Measurements from ENCODE around the gene RBPMS2.

RBPMS2 gene

DNA sequence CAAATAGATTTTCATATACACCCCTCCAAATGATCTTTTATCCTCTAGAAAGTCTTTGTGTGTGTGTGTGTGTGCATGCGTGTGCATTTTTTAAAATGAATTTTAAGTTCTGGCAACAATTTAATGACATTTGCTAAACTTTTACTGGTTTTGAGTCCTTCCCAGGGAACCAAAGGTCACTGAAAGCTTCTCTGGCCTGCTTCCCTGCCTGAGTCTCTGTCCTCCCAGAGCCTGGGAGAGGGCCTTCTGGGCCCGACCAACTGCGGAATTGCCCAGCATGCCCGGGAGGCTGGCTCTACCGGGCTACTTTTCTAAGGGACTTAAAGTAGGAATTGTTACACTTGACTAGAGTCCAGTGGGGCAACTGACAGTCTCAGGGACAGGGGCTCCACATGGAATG, 7.4 kb upstream of the RBPMS2 start:
- no peak for DNase-seq

DNA sequence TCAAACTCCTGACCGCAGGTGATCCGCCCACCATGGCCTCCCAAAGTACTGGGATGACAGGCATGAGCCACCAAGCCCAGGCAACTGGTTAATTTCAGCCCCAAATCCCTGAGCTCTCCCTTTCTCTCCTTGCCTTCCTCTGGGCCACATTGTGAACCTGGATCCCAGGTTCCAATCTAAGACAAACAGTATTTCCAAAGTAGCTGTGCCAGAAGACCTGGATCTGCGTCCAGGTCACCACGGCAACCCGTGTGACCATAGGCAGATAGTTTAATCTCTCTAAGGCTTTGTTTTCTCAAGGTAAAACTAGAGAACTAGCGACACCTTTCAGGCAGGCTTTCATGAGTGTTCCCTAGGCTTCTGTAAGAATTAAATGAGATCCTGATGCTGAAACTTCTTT, 5.9 kb upstream of the RBPMS2 start:
- no peak for DNase-seq

DNA sequence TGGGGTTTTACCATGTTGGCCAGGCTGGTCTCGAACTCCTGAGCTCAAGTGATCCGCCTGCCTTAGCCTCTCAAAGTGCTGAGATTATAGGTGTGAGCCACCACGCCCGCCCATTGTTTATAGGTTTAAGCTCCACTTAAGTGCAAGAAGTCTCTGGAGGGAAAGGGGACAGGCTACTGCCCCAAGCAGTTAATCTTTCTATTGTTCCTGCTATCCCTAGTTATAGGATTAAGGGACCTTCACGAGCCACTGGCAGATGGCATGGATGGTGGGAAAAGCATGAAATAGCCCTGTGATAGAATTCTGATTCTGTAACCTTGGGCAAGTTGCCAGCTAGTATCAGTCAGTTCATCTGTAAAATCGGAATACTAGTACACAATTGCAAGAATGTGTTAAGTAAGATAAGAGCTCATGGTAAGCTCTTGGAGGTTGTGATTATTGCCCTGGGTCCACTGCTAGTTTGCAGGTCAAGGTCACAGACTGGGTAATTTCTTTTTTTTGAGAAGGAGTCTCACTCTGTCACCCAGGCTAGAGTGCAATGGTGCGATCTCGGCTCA, 5.3 kb upstream of the RBPMS2 start:
- DNase-seq = no peak

DNA sequence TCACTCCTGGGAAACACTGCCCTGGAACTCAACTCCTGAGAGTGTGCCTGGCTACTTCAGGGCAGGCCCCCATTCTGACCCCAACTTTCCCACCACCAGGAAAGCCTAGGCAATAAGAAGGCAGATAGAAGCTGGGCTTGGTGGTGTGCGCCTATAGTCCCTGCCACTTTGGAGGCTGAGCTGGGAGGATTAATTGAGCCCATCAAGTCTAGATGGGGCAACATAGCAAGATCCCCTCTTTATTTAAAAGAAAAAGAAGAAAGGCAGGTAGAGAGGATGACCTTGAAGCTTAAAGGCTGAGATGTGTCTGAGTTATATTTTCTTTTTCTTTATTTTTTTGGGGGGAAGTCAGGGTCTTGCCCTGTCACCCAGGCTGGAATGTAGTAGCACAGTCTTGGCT, 4.2 kb upstream of the RBPMS2 start:
- DNase-seq = no peak

DNA sequence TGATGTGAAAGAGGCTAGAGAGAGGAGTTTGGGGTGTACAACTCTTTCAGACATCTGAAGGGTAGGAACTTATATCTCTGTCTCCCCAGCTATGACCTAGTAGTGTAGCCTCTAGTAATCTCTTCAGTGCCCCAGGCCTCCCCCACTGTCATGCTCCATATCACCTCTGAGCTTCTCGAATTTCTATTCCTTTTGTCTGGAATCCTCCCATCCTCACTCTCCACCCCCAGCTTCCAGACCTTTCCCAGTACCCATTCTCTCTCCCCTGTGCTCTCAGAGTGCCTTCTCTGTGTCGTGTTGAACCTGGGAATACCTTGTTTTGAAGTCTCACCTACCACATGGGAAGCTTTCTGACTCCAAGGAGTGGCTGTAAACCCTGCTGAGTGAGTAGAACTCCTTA, 3.6 kb upstream of the RBPMS2 start:
- no peak for DNase-seq

DNA sequence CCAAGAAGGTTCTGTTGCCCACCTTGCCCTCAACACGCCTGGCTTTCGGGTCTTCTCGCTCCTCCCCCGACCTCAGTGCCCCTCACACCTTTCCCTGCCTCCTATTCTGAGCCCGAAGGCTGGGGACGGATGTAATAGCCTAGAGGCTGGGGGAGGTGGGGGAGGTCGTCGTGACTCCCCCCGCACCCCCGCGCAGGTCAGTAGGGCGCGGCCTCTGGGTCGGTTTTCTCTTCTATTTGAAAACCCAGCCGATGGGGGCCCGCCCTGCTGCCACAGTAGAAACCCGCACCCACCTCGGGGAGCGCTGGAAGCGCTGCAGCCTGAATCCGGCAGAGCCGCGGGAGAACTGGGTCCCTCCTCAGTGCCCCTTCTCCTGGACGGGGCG, 1.0 kb upstream of the RBPMS2 start:
- no peak for DNase-seq

DNA sequence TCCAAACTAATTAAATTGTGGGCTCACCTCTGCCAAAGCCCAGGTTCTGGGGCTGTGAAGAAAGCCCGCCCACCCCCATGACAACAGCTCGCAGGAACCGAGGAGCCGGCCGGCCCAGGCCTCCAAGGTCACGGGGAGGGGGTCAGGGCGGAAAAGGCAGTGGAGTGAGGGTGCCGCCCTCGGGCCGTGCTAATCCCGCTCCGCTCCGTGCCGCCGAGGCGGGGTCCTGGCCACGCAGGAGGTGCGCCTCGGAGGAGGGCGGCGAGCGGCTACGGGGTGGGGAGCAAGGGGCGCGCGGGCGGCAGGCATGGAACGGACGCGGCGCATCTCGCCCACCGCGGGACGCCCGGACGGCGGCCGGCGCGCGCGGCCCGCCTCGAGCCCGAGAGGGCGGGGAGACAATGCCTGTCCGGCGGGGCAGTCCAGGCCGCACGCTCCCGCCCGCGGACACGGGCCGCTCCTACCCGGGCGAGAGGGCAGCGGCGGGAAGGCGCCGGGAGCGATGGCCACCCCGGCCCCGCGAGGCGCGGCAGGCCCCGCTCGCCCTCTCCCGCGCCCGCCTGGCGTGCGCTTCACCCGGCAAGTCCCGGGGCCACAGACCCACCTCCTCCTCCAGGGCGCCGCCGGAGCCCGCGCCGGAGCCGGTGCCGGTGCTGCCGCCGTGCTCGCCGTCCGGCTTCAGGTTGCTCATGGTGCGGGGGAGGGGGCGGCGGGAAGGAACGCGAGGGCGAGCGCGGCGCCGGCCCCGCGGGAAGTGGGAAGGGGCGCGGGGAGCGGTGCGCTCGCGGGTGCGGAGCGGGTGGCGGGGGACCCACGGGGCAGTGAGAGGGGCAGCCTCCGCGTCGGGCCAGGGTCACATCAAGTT, 528 bp downstream of the RBPMS2 start:
- peak; percentile 28 for DNase-seq

DNA sequence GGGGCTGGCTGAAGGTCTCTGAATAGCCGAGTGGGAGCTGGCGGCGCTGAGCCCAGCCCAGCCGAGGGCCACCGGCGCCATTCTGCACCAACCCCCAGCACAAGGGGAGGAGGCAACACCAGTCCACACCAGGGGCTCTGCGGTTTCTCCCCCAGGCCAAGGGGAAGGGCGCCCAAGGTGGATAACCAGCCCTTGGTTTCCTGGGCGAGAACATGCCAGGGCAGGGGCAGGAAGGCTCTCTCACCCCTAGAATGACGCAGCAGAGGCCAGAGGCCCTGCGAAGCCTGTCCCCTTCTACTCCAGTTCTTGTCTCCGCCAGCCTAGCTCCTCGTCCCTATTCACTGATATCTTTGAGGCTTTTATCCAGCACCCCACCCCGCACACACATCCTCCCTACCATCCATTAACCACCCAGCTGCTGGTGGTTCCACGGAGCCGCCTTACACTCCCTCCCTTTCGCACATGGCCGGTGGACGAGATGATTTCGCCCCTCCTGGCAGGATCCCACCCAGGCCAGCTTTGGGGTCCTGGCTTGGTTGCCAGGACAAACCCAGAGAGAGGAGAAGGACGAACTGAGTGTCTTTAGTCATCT, 1.3 kb downstream of the RBPMS2 start:
- no peak for DNase-seq

DNA sequence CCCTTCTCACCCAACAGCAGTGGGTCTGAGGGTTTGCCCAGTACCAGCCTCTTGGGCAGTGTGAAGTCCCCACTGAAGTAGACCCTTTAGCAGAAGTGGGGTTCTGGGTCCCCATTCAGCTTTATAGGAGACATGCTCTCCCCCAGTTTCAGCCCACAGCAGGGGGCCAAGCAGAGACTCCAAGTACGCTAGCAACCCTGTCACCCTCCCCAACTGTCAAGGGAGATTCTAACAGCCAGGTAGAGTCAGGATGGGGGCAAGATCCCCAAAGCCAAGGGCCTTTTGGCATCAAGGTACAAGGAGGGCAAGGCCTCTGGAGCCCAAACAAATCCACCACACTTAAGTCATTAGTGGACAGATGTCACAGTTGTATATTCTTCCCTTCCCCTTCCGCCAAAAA, 1.8 kb downstream of the RBPMS2 start:
- DNase-seq = no peak

DNA sequence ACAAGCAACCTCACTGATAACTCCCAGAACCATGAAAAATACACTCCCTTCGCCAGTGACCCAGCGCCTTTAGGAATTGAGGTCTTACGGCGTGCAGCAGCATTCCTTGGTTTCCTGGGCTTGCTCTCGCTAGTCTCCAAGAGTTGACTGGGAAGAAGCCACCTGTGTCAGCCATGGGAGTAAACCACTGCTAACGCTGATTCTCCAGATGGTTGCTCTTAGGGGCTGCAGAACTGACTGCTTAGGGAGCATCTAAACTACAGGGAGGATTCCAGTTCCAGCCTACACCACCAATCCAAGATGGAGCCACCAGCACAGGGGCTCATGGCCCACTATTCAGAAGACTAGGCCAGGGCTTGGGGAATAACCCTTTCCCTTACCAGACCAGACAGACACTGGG, 2.4 kb downstream of the RBPMS2 start:
- no peak for DNase-seq

DNA sequence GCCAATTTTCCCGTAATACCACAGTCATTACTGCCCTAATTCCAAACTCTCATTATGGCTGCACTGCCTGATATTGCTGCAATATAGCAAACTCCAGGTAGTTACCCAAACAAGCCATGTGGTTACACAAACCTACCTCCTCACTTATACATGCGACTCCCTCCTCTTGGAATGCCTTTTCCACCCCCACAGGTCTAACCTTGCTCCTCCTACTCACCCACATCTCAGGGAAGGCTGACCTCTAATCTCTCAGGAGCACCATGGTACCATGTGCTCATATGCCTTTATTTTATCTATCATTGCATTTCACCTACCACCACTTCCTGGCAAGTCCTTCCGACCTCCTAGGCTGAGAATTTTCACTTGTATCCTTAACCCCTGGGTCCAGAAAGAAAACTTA, 2.9 kb downstream of the RBPMS2 start:
- no peak for DNase-seq

DNA sequence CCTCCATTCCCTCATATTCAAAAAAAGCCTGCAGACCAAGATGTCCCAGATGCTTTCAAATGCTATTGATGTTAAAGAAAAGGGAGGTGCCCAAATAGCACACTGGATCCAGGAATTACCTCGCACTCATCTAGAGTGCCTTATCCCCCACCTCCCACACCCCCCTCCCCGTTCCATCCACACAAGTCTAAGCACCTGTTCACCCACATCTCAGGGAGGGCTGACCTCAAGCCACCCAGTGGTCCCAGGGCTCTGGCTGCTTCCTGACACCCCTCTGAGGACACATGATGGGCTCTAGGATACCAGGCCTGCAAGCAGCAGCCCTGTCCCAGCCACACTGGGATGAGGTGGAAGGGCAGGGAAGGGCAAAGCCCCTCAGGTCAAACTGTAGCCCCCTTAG, 4.8 kb downstream of the RBPMS2 start:
- no peak for DNase-seq

DNA sequence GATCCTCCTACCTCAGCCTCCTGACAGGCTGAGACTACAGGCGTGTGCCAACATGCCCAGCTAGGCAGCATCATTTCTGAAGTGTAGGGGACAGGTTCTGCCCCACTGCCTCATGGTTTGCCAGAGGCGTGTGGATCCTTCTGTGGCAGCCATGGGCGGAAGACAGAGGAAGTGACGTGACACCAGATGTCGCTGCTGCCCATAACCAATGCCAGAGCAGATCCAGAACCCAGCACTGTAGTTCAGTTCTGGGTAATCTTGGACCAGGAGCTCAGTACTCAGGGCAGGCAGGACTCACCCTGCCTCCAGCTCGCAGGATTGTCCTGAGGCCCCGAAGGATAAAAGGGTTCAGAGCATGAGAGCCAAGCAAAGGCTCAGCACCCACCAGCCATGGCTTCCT, 8.2 kb downstream of the RBPMS2 start:
- DNase-seq = no peak

DNA sequence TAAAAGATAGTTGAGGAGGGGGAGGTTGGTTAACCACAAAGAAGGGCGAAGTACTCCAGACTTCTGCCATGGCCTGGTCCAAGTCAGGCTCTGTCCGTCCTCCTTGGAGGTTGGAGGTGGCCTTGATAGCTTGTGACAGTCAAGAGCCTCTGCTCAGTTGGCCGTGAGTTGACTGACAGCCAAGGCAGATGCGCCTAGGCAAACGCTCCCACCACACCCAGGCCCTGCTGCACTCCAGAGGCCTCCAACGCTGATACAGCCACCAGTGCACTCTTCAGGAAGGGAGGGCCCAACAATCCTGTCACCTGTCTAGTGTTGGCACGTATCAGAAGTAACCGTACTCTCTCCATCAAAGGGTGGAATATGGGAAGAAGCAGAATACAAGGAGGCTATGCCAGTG, 9.3 kb downstream of the RBPMS2 start:
- no peak for DNase-seq

DNA sequence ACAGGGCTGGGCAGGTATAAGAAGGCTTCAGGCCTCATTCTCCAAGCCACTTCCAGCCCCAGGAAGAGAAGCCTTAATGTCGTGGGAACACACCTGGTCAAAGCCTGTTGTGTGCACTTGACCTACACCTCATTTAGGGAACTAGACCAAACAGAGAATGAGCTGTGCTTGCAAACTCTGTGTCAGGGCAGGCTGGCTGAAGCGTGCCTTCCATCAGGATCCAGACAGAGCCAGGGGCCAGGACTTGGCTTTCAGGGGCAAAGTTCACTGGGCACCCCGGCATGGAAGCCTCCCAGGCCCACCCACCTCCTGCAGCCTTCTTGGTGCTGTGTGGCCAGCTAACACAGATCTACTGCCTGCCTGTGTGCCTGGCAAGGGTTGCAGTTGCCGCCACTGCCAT, 11.5 kb downstream of the RBPMS2 start:
- DNase-seq = no peak

DNA sequence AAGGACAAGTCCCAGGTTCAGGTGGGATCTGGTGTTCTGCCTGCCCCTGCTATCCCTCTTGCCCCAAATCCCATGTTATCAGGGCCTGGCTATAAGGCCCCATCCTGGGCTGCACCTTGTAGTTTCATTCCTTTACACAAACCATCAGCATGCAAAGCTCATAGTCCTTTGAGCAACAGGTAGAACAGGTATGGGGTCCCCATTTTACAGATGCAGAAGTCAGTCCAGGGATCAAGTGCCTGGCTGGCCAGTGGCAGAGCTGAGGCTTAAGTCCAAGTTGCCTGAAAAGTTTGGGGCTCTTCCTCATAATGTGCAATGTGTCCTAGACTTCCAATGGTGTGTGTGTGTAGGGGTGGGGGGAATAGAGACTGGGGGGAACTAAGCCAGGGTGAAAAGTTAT, 11.9 kb downstream of the RBPMS2 start:
- no peak for DNase-seq

DNA sequence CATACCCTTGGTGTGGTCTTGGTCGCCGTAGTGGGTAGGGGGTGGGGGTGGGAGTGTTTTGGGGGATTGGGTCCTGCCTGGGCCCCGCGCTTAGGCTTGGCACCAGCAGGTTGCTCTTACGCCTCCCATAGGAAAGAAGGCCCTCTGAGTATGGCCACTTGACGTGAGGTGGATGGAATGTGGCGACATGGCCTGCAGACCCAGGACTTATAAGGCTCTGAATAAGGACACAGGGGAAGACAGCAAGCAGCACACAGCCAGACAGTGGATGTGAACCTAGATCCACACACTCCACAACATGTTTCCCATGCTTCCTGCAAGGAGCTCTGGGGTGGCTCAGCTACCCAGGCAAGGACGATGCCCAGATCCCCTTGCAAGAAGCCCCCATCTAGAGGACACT, 12.4 kb downstream of the RBPMS2 start:
- DNase-seq = no peak

DNA sequence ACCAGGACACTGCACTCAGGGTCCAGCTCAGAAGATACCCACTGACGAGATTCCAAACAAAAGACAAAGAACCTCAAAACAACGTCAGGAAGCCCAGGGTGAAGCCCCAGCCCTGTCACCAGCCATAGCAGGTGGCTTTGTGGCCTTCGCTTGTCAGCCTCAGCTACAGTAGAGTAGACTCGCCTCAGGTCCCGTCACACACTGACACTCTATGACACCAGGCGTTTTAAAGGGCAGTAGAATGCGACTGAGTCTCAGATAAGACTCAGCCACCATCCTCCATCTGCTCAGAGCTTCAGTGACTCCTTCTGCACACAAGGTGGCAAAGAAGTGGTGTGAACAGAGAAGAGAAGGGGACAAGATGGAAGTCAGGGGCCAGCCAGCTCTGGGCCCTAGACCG, 12.8 kb downstream of the RBPMS2 start:
- no peak for DNase-seq

DNA sequence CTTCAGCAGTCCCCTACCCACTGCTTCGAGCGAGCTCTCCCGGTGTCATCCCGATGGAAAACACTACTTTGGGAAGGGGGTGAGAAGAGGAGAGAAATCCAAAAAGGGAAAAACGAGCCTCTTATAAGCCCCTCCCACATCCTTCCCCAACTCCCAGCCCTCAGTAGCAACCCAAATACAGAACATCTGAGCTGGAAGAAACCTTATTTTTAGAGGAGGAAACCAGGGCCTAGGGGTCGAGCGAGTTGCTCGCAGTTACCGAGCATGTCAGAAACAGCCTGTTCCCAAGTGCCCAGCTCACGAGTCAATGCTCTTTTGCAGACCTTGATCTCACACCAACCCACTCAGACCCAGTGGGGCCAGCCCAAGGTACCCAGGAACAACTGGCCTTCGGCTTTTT, 14.2 kb downstream of the RBPMS2 start:
- no peak for DNase-seq

DNA sequence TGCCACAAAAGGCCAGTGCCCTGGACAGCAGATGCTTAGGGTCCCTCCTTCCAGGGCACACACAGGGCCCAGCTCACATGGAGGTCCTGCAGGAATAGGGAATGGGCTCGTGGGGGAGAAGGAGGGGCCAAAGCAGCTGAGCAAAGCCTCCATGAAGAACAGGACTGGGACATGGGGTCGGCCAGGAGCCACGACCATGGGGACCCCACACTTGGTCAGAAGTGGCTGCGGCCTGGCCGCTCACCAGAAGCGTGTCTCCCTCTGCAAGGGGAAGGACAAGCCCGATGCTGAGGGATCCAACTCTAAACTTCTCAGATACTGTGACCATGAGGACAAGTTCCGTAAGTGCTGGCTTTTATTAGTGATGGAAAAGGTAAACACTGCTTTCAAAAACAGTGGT, 15.3 kb downstream of the RBPMS2 start:
- DNase-seq = no peak

DNA sequence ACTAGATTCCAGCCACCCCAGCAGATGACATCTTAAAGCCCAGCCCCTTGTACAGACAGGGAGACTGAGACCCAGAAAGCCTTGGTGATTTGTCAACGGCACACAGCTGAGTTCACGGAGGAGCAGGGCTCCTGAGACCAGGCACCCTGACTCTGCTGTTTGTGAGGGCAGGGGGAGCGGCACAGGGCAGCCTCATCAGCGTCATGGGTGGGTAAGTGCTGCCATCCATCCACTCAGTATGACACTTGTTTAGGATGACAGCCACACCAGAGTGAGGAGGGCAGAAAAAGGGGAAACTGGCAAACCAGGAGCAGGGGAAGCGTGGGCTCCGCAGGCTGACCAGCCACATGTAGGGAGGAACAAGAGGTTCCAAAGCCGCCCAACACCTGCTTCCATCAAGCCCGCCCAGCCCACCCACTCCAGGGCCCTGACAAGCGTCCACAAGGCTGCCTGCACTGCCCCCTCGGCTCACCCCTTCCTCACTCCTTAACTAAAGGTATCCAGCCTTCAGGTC, 19.9 kb downstream of the RBPMS2 start:
- DNase-seq = no peak

DNA sequence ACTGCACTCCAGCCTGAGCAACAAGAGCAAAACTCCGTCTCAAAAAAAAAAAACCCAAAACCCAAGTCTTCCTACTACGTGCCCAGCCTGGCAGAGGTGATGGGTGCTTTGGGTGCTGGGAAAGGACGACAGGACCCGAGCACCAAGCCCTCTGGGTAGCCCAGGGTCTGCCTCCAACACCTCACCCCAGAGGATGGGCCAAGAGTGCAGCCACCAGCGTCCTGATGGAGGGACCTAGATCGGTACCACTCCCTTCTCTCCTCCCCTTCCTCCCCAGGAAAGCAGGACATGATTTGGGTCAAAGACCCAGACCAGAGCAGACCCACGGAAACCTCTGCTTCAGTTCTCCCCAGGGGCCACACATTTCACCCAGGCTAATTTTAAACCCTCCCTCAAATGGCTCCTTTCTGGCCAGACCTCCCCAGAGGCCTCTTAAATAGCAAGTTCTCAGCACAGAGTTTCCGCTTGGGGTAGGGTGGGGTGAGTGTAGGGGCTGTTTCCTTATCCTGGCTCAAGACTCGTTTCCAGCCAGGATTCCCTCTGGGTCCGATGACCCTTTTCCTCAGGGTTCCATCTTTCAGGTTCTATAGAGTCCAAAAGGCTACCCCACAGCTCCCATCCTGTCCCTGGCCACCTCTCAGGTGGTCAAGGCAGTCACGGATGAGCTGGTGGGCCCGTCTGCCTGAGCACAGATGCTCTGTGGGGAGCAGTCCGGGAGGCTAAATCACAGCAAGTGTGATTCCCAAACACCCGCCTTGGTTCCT, 20.5 kb downstream of the RBPMS2 start:
- no peak for DNase-seq

DNA sequence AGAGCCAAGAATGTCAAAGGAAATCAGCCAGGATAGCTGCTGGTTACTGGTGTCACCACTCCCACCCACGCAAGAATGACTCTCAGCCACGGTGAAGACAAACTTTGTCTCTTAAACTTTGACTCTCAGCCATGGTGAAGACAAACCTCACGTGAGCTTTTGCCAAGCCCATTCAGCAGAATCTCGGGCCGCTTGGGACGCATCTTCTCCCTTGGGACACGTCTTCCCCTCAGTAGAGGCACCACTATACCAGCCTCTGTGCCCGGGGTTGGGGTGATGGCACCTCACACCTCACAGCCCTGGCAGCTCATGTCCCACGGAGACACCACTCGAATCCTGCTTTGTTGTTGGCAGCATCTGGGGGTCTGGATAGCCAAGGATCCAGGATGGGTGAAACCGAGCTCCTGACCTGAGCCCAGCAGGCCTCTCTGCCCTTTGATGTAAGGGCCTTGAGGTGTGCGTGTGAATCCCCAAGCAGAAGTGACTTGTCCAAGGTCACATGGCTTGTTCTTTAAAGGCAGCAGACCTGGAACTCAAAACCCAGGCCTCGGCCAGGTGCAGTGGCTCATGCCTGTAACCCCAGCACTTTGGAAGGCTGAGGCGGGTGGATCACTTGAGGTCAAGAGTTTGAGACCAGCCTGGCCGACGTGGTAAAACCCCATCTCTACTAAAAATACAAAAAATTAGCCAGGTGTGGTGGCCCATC, 21.8 kb downstream of the RBPMS2 start:
- DNase-seq = no peak

All from stimulated activated CD8-positive, alpha-beta memory T cell treated with anti-CD3 and anti-CD28 coated beads, Interleukin-4, amount 100 ng/mL, for 48 hours (primary cell).